Activated CD8-positive, alpha-beta memory T cell treated with anti-CD3 and anti-CD28 coated beads for 24 hours (primary cell): Measurements from ENCODE around the gene RECQL.
A peak's percentile ranks its signal among the peaks of the same experiment; 100 is the strongest.

Experiments
- DNase-seq: peaks from one replicate; pipeline ENCODE4 v3.0.0-alpha.2; 2020

RECQL gene

GRCh38 chr12:21501258-21502163, at the start of gene RECQL, which contains the start of gene GOLT1B:
TSS of gene RECQL (minus strand) at chr12:21501635. CDS start at chr12:21499570, 2,065 bp downstream.
TSS of gene GOLT1B (plus strand) at chr12:21501789. CDS start at chr12:21501924, 135 bp downstream.
- peak; percentile 91 for DNase-seq

- DNase-seq: no peak
These were observed 46.0 kb upstream of the RECQL start for GRCh38 chr12:21547437-21547836.

DNA sequence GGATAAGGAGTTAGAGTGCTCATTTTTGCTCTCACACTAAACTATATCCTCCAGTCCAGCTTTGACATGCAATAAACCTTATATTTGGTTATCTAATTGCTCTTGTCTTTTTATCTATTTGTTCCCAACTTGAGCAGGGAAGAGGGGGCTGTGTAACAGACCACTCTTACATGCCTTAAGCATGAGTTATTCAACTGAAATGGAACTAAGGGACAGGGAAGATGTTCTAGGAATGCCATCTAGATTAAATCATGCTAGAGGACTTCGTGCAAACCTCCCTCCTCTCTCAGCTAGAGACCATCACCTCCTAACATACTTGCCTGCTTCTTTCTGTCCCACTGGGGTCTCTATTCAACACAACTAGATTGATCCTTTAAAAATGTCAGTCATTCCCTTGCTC, 45.3 kb upstream of the RECQL start:
- no peak for DNase-seq

DNA sequence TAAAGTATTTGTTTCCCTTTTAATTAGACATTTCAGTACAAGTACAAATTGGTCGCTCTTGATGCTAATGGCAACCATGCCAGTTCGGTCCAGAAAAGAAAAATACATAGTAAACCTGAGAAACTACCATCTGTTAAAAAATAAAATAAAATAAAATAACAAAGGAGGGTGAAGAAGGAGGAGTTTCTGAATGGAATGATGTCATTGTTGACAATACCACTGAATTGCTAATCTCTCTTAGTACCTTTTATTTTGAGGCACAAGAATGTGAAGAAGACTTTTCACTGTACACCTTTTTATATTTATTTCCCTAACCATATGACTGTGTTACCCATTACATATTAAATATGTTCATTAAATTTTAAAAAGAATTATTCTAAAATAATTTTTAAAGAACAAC, 44.1 kb upstream of the RECQL start:
- no peak for DNase-seq

- DNase-seq: no peak
These were observed 41.7 kb upstream of the RECQL start for GRCh38 chr12:21543151-21543550.

DNA sequence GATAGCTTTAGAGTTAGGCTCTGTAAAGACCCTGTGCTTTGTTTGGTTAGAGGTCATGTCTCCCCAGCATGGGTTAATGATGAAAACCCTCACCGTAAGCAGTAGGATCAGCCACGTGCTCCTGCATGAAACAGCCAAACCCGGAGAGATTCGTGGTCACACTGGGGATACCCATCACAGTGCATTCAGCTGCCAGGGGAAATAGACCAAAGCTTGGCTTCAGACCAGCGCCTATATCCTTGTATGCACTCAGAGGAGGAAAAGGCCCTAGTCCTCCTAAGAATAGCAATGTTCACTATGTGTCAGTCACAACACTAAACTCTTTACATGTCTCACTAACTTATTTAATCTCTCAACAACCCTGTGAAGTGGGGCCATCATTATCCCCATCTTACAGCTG, 41.0 kb upstream of the RECQL start:
- DNase-seq: no peak

DNA sequence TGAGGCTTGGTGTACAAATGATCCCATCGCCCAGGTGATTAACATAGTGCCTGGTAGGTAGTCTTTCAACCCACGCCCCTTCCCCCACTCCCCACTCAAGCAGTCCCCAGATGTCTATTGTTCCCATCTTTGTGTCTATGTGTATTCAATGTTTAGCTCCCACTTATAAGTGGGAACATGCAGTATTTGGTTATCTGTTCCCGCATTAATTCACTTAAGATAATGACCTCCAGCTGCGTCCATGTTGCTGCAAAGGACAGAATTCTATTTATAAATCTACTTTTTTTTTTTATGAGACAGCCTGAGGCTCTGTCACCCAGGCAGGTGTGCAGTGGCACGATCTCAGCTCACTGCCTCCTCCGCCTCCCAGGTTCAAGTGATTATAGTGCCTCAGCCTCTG, 40.3 kb upstream of the RECQL start:
- DNase-seq: no peak

DNA sequence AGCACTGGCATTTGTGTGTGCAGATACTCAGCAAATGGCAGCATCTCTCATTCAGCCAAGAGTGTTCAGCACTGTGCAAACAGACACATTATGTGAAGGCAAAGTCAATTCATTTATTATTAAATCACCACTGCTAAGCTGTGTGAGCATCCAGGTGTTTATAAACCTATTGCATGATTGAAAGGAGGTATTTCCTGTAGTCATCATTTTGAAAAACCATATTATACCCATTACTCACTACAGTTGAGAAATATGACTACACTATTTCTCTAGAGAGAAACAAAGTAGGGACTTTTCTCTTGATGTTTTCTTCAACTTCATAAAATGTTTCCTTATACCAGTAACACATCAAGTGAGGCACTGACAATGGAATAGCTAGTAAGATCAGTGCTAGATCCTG, 38.4 kb upstream of the RECQL start:
- no peak for DNase-seq

GRCh38 chr12:21538061-21538653, 36.7 kb upstream of the RECQL start:
- no peak for DNase-seq

GRCh38 chr12:21529456-21529855, 28.0 kb upstream of the RECQL start:
- DNase-seq: no peak

DNA sequence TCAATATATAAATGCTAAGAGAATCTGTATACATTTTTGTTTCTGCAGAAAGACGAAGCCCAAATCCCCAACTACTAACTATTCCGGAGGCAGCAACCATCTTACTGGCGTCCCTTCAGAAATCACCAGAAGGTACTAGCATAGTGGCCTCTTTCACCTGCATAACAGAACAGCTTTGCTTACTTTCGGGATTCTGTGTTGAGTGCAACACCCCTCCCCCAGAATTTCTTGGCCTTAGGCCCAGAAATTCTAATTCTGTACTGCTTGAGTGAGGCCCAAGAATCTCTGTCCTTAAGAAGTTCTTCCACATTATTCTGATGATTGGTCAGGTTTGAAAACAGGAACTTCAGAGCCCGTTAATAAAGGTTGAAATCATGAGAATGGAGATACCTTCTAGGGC, 27.5 kb upstream of the RECQL start:
- no peak for DNase-seq

DNA sequence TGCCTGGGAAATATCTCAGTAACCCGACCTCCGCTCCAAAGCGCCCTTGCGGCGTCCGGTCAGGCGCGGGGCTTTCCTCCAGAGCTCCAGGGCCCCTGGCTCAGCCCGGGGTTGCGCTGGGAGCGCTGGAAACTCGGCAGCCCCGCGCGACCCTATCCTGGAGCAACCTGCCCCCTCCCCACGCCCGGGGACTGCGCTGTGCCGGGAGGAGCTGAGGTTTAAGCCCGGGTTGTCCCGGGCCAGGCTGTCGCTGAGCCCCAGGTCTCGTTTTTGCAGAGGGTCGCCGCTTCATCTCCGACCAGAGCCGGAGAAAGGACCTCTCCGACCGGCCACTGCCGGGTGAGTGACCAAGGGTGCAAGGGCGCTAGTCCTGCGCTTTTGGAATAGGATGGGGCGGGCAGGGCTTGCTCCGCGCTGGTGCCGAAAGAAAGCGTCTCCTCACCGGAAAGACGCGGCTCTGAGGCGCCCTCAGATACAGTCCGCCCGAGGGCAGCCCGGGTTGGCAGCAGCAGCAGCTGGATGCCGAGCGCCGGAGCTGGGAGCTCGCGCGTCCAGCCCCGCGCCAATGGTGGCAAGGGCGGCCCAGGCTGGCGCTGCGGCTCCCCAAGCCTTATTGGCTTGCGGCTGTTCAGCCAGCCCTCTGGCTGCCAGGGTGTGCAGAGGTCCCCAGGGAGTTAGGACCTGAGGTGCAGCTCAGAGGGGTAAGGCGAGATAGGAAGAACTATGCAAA, 26.2 kb upstream of the RECQL start:
- DNase-seq: peak; percentile 81

DNA sequence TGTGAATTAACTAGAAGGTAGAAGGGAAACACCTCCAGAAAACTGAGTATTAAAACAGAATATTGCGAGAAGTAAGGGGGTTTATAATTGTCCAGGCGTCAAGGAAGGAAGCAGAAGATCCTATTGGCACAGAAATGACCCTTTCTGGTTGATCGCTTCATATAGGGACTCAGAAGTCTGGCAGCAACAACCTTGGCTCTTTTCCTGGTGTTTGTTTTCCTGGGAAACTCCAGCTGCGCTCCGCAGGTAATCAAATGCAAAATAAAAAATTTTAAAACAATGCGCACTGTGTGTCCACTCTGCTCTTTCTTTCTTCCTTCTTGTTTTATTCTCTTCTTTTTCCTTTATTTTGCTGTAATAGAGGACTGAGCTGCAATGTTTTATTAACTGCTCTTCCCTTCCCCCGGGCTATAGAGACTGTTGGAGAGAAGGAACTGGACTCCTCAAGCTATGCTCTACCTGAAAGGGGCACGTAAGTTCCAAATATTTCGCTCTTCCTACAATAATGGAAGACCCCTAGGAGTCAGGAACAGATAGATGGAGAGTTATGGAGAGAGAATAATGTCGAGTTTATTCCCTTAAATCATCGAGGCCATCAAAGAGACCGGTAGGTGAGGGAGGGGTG, 25.4 kb upstream of the RECQL start:
- DNase-seq: no peak

- no peak for DNase-seq
These were observed 24.6 kb upstream of the RECQL start, which contains the start of gene SPX for GRCh38 chr12:21526053-21526452. TSS of gene SPX (plus strand) at chr12:21526296. CDS start at chr12:21526473, 177 bp downstream.

DNA sequence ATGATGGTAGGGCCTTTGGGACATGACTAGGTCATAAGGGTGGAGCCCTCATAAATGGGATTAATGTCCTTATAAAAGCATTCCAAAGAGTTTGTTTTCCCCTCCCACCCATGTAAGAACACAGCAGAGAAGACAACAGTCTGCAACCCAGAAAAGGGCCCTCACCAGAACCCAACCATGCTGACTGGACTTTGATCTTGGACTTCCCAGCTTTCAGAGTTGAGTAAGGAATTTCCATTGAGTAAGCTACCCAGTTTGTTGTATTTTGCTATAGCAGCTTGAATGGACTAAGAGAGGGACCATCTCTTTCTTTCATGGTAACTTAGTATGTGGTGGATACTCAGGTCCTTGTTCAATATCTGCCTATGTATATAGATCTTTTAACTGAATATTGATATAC, 21.7 kb upstream of the RECQL start:
- DNase-seq: no peak

DNA sequence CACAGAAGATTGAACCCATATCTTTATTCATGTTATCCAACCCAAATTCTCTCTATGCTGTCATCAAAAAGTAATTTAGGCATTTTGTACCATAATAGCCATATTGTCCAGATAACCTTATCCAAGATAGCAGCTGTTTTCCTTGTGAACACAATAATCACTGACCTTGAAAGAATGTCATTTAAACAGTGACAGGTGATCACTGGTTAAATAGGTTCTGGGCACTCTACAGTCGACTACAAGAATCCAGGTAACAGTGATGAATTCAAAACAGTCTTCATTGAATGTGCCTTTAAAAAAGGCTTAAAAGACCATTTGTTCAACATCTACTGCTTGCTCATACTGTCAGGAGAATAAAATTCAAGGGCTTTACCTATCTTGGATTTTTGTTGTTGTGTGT, 20.1 kb upstream of the RECQL start:
- no peak for DNase-seq

- DNase-seq: no peak
These were observed 17.0 kb upstream of the RECQL start for GRCh38 chr12:21518451-21518850.

GRCh38 chr12:21516281-21516680, 14.8 kb upstream of the RECQL start:
- no peak for DNase-seq

DNA sequence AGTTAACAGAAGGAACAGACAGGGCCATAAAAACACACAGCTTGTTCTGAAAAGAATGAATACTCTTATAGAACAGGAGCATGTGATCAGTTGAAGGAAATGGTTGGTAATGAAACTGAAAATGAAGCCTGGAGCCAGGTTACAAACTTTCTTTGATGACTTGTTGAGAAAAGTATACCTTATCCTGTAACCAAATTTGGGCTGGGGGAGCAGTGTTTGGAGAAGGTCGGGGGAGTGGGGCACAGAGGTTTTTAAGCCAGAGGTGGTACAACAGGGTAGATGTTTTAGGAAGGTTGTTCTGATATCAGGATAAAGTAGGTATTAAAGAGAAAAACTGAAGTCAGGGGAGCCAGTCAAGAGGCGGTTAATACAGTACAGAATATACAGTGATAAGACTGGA, 8.3 kb upstream of the RECQL start:
- no peak for DNase-seq

DNA sequence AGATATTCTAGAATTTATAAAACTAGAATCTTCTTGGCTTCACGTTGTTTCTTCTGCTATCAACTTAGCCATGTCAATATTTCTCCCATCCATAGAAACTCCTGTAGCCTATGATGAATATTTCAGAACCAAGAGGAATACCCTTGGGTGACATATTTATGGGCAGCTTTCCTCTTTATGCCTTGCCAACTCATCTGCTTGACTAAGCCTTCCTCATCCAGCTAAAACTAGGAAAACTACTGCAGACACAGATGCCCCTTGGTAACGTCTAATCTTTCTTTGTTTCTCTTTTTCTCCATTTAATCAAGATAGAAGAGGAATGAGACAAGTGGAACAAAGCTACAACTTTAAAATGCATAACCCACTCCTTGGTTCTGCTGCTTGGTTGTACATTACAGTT, 6.4 kb upstream of the RECQL start:
- no peak for DNase-seq

DNA sequence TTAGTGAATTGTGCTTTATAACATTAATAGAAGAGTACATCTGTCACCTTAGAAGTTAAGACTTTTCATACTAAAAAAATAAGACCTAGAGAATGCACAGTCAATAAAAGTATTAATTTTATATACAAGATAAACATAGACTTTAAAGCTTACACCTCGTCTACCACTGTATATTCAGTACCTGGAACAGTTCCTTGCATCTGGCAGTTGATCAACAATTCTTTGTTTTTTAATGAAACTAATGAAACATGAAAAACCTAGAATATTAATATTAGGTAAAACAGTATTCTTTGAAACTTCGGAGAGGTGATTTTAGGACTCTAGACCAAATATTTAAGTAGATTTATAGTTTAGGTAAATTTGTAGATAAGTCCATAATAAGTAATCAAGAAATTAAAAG, 4.5 kb upstream of the RECQL start:
- no peak for DNase-seq

GRCh38 chr12:21502872-21503271, 1.4 kb upstream of the RECQL start:
- no peak for DNase-seq

DNA sequence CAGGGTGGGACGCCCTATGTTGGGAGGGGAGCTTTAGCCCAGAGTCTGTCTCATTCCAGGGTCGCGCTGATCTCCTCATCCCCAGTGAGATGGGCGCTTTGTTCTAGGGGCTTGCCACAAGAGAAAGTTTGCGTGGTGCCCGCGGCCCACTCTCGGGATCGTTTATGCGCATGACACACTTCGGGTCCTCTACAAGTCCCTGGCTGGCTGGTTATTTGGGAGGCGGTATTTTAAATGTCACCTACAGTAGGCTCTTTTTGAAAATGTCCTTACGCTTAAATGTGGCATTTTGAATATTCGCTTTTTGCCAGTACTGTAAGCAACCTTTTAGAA, 695 bp upstream of the RECQL start:
- DNase-seq: no peak
